B cell (primary cell): ENCODE measurements around the gene HOXD10. TPM values are rescaled to one million over a fixed set of nuclear protein-coding genes. Genes with fewer than 3 reads are reported as not detected.

ENCODE experiments used
- ATAC-seq: fragments of 200-7000 bp; cut with Tn5 transposase; one replicate; pipeline ENCODE4 v1.10.0; 2021; ENCODE audit warnings: low read depth, mild to moderate bottlenecking, moderate number of reproducible peaks, moderate library complexity
- CTCF ChIA-PET: fragments of 350-600 bp; sonication (Branson Sonifier 250); formaldehyde crosslinking; loops from one replicate; lab custom pipeline; 2021; ENCODE audit warnings: antibody characterized with exemption, inconsistent platforms; lab: Charles Lee
- POLR2A ChIA-PET: fragments of 350-600 bp; sonication (Branson Sonifier 250); formaldehyde crosslinking; loops from one replicate; lab custom pipeline; 2021; ENCODE audit warnings: antibody characterized with exemption; lab: Charles Lee
- DNase-seq: peaks from one replicate; pipeline ENCODE4 v3.0.0; 2013
- H2AFZ ChIP-seq: 2 replicates; pipeline ENCODE4 v1.6.1; 2012; ENCODE audit warnings: mild to moderate bottlenecking, low read depth, low read length; ENCODE audit not compliant: insufficient read depth, poor library complexity, severe bottlenecking
- H3K27ac ChIP-seq, 2 donors: 1 replicate in 1 of 2; 2 replicates in 1 of 2; pipeline ENCODE4 v1.5.1; 2012 to 2013; ENCODE audit warnings: low read length in 2 of 2, mild to moderate bottlenecking in 2 of 2, moderate library complexity in 1 of 2
- H3K27me3 ChIP-seq, 4 experiments: fragments of 200-600 bp in 1 of 4; sonication (generic) in 1 of 4; replicated peaks in 1 of 4; 1 replicate in 2 of 4; 2 replicates in 2 of 4; pipeline versions ENCODE4 v1.6.1 to v1.7.0; 2013 to 2016; ENCODE audit warnings: low read length in 3 of 4, mild to moderate bottlenecking in 2 of 4, mixed read lengths in 1 of 4, moderate library complexity in 1 of 4; ENCODE audit not compliant: insufficient read depth in 4 of 4, control insufficient read depth in 3 of 4; ENCODE audit errors: control extremely low read depth in 1 of 4
- H3K36me3 ChIP-seq, 2 experiments: replicated peaks in 1 of 2; 1 replicate in 1 of 2; 2 replicates in 1 of 2; pipeline versions ENCODE4 v1.6.1 to v1.7.1; 2013; ENCODE audit warnings: low read length in 1 of 2; ENCODE audit not compliant: insufficient read depth in 2 of 2, control insufficient read depth in 1 of 2; ENCODE audit errors: control extremely low read depth in 1 of 2, extremely low read depth in 1 of 2
- H3K4me1 ChIP-seq, 2 donors: fragments of 200-600 bp in 1 of 2; sonication (generic) in 1 of 2; 1 replicate in 1 of 2; 2 replicates in 1 of 2; pipeline versions ENCODE4 v1.5.1 to v1.6.1; 2013 to 2017; ENCODE audit warnings: low read length in 2 of 2; ENCODE audit not compliant: control insufficient read depth in 2 of 2, insufficient read depth in 2 of 2
- H3K4me2 ChIP-seq: replicated peaks from 2 replicates; pipeline ENCODE3; 2012; ENCODE audit warnings: mild to moderate bottlenecking, low read depth, low read length; ENCODE audit not compliant: poor library complexity, severe bottlenecking
- H3K4me3 ChIP-seq, 5 experiments: fragments of 200-600 bp in 1 of 5; sonication (generic) in 1 of 5; 1 replicate in 3 of 5; 2 replicates in 2 of 5; pipeline versions ENCODE4 v1.5.1 to v1.7.0; 2011 to 2016; ENCODE audit warnings: low read length in 4 of 5, mild to moderate bottlenecking in 4 of 5, low read depth in 2 of 5, control low read depth in 1 of 5, moderate library complexity in 1 of 5; ENCODE audit not compliant: insufficient read depth in 1 of 5; ENCODE audit errors: control extremely low read depth in 1 of 5, extremely low read depth in 1 of 5
- H3K79me2 ChIP-seq: fragments of 200-600 bp; sonication (generic); one replicate; pipeline ENCODE4 v1.6.0; 2016; ENCODE audit warnings: low read length; ENCODE audit not compliant: control insufficient read depth, insufficient read depth
- H3K9ac ChIP-seq: fragments of 200-600 bp; sonication (generic); 2 replicates; pipeline ENCODE4 v1.6.1; 2017; ENCODE audit warnings: mild to moderate bottlenecking, low read length, moderate library complexity
- H3K9me3 ChIP-seq, 3 donors: one replicate each; pipeline versions ENCODE4 v1.6.1 to v1.7.1; 2013; ENCODE audit warnings: low read length in 2 of 3; ENCODE audit not compliant: control insufficient read depth in 2 of 3, insufficient read depth in 1 of 3; ENCODE audit errors: control extremely low read depth in 1 of 3
- H4K20me1 ChIP-seq: 2 replicates; pipeline ENCODE4 v1.6.0; 2012; ENCODE audit warnings: mild to moderate bottlenecking, low read length; ENCODE audit not compliant: insufficient read depth, control insufficient read depth, poor library complexity, severe bottlenecking
- H3K27ac Mint-ChIP-seq: one replicate; pipeline ENCODE4 v1.8.0; 2021; ENCODE audit warnings: mixed read lengths
- H3K27me3 Mint-ChIP-seq: one replicate; pipeline ENCODE4 v1.8.0; 2021; ENCODE audit warnings: mixed read lengths
- H3K4me1 Mint-ChIP-seq: one replicate; pipeline ENCODE4 v1.8.0; 2021; ENCODE audit warnings: mixed read lengths
- H3K4me3 Mint-ChIP-seq: one replicate; pipeline ENCODE4 v1.8.0; 2021; ENCODE audit warnings: mixed read lengths
- H3K9me3 Mint-ChIP-seq: one replicate; pipeline ENCODE4 v1.8.0; 2022; ENCODE audit warnings: mixed read lengths; ENCODE audit not compliant: insufficient read depth
- EZH2 ChIP-seq: IDR thresholded peaks from 2 replicates; pipeline ENCODE4 v1.6.1; 2012; ENCODE audit warnings: borderline replicate concordance, low read depth, mild to moderate bottlenecking, moderate library complexity, low read length; ENCODE audit not compliant: insufficient read depth, poor library complexity, severe bottlenecking
- WGBS: methylation state at CpG from one replicate; pipeline ENCODE4 v1.1.5; 2013; ENCODE audit warnings: missing lambda C conversion rate; ENCODE audit not compliant: insufficient coverage; 5-methylcytosine and 5-hydroxymethylcytosine counted together
- intact Hi-C: fragments of 100-400 bp; cut with micrococcal nuclease; formaldehyde crosslinking; loops from one replicate; pipeline ENCODE4 v1.10.0; 2022
- polyA plus RNA-seq: library from polyadenylated mRNA; depleted of rRNA; stranded (reverse); fragments of >200 nt; gene quantifications from 2 replicates; pipeline ENCODE4 v1.2.3, GENCODE V29; 2012
- total RNA-seq, 2 donors: library from RNA; stranded (reverse); fragments of 120-200 nt in 1 of 2; gene quantifications; 1 replicate in 1 of 2; 2 replicates in 1 of 2; pipeline versions ENCODE4 v1.2.3 to v1.2.4, GENCODE V29; 2013 to 2022
- TF ChIP-seq, protein P1 (sequence below): fragments of 200-600 bp; IDR thresholded peaks from one replicate; pipeline ENCODE4 v1.8.0; 2022; ENCODE audit warnings: antibody characterized with exemption, mild to moderate bottlenecking

The HOXD10 gene
- total and polyA plus RNA-seq, 2 donors (not counting 1 experiment from before 2014, with no cell fraction given) = not detected

DNA sequence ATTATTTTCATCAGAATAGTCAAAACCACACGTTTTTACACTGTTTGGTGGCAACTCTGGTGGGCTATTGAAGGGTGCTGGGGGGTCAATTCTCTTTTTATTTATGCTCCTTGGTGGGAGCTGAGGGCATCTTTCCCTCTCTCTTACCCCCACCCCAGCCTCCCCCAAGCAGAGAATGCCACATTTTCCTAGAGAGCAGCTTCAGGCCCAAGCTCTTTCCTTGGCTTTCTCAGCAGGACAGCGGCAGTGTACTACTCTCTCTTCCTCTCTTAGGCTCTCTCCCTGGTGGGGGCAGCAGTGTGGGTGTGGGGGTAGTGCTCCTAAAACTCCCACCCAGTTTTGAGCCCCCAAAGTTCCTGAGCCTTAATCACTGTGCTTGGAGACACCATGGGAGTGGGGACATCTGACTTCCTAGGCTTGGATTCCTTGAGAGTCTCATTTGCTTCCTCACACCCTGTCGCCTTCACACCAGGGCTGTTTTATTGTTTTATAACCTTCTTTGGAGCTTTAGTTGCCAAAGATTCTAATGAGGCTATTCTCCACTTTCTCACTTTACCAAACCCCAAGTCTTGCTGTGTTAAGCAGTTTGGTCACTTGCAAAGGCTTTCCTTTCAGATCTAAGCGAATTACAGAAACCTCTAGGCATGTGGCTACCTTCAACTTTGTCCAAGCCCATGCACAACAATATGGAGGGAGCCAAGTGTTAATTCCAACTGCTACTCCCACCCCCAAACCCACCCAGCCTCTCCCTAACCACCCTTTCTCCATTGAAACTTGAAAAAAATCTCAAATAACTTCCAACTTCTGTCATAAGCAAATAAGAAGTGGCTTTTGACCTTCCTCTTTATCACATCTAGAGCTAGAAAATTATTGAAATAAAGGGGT is 28.7 kb downstream of the HOXD10 start:
- H3K4me1 ChIP-seq = peaks cover 7 to 13% of the 10 kb centered on the region in 2 donors
- TF ChIP-seq EZH2 = no peak
- TF ChIP-seq, protein P1, sequence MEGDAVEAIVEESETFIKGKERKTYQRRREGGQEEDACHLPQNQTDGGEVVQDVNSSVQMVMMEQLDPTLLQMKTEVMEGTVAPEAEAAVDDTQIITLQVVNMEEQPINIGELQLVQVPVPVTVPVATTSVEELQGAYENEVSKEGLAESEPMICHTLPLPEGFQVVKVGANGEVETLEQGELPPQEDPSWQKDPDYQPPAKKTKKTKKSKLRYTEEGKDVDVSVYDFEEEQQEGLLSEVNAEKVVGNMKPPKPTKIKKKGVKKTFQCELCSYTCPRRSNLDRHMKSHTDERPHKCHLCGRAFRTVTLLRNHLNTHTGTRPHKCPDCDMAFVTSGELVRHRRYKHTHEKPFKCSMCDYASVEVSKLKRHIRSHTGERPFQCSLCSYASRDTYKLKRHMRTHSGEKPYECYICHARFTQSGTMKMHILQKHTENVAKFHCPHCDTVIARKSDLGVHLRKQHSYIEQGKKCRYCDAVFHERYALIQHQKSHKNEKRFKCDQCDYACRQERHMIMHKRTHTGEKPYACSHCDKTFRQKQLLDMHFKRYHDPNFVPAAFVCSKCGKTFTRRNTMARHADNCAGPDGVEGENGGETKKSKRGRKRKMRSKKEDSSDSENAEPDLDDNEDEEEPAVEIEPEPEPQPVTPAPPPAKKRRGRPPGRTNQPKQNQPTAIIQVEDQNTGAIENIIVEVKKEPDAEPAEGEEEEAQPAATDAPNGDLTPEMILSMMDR = no peak
- H3K9ac ChIP-seq = no peak overlapping the region
- CTCF ChIA-PET = interaction anchor here (0.7 kb wide), 2 partner anchors 233 to 310 kb away, joined by 3 read pairs; no protein-coding TSS in a partner anchor
- DNase-seq (no peak), ATAC-seq (no peak)
- no peak overlapping the region for H3K27ac ChIP-seq
- H3K4me2 ChIP-seq = no peak overlapping the region
- peaks cover 0 to 21% (median 0%) of the 10 kb centered on the region in 3 donors for H3K9me3 ChIP-seq
- peaks cover 7% of the 10 kb centered on the region for H3K4me1 Mint-ChIP-seq
- WGBS = 43% methylated on average over 1 of the region's 4 CpGs
- no peak overlapping the region for H3K4me3 Mint-ChIP-seq
- POLR2A ChIA-PET = no interaction called here
- intact Hi-C loops = no loop called here
- no peak overlapping the region for H2AFZ ChIP-seq
- no peak overlapping the region for H3K4me3 ChIP-seq
- peaks cover 76% of the 10 kb centered on the region for H3K27me3 Mint-ChIP-seq
- no peaks in the 10 kb centered on the region for H3K79me2 ChIP-seq
- no peaks in the 10 kb centered on the region for H3K36me3 ChIP-seq
- H3K9me3 Mint-ChIP-seq = no peaks in the 10 kb centered on the region
- H3K27me3 ChIP-seq = peaks cover 0 to 92% (median 60%) of the 10 kb centered on the region in 4 experiments
- H4K20me1 ChIP-seq = no peaks in the 10 kb centered on the region
- H3K27ac Mint-ChIP-seq = no peak overlapping the region

DNA sequence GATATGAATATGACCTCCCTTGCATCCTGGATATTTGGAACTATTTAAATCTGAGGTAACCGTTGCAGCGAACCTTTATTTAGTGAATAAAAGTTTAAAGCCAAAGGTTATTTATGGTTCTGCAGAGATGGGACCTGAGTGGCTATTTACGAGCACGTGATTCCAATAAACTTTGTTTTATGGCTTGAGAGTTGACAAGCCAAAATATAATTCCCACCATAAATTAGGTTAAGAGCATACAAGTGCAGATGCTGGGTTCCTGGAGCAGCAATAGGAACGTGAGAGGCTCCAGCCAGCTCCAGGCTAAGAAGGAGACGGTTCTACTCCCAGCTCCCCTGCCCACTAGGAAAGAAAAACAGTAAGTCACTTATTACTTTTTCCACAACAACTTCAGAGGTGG is 29.5 kb downstream of the HOXD10 start:
- 14% methylated on average over 2 of the region's 6 CpGs for WGBS
- no peak overlapping the region for H3K27ac ChIP-seq
- H3K4me2 ChIP-seq = no peak overlapping the region

More for the DNA sequence above, 29.5 kb downstream of the HOXD10 start:
- Mint-ChIP-seq H3K27me3 (peaks cover 80% of the 10 kb centered on the region), H3K9me3 (no peaks in the 10 kb centered on the region), H3K27ac (no peak overlapping the region), H3K4me3 (no peak overlapping the region), H3K4me1 (peaks cover 4% of the 10 kb centered on the region)
- H3K27me3 ChIP-seq = peaks cover 0 to 92% (median 60%) of the 10 kb centered on the region in 4 experiments
- ATAC-seq (no peak), DNase-seq (no peak)
- H3K9me3 ChIP-seq = peaks cover 0 to 19% (median 0%) of the 10 kb centered on the region in 3 donors
- no peaks in the 10 kb centered on the region for H3K79me2 ChIP-seq
- H3K4me3 ChIP-seq = no peak overlapping the region
- H3K4me1 ChIP-seq = peaks cover 0 to 5% of the 10 kb centered on the region in 2 donors
- POLR2A ChIA-PET = no interaction called here
- intact Hi-C loops = no loop called here
- no peak overlapping the region for H2AFZ ChIP-seq
- TF ChIP-seq, protein P1 = no peak
- no peak for TF ChIP-seq EZH2
- H3K36me3 ChIP-seq = no peaks in the 10 kb centered on the region
- H4K20me1 ChIP-seq = no peaks in the 10 kb centered on the region
- CTCF ChIA-PET = interaction anchor here (0.7 kb wide), 2 partner anchors 232 to 309 kb away, joined by 3 read pairs; no protein-coding TSS in a partner anchor
- H3K9ac ChIP-seq = no peak overlapping the region
